Measurements from ENCODE around the gene ATXN10.

DNA sequence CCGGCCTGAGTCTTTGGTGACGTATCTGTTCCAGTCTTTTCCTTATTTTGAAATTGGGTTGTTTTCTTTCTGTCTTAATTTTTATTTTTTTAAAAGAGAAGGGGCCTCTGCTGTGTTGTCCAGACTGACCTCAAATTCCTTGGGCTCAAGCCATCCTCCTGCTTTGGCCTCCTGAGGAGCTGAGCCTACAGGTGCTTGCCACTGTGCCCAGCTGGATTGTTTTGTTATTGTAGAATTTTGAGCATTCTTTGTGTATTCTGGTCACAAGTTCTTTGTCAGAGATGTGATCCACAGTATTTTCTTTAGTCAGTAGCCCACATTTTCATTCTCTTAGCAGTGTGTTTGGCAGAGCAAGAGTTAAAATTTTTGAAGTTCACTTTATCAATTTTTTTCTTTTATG is 100.1 kb downstream of the ATXN10 start:
- TF ChIP-seq CTCF (IDR thresholded peaks at IDR 0.05): no peak
- no peak for TF ChIP-seq POLR2A (IDR thresholded peaks at IDR 0.05)
- no peak for TF ChIP-seq POLR2AphosphoS5 (IDR thresholded peaks at IDR 0.05)

Data from gastroesophageal sphincter (tissue), 3 donors.